IMR-90 (cell line): Measurements from ENCODE around the gene BRIP1. TPM values are rescaled to one million over a fixed set of nuclear protein-coding genes. Genes with fewer than 3 reads are reported as not detected.
A peak's percentile ranks its signal among the peaks of the same experiment; 100 is the strongest.

Experiments used
- ATAC-seq: fragments of 200-7000 bp; cut with Tn5 transposase; 2 replicates; pipeline ENCODE4 v1.9.1; 2020; ENCODE audit warnings: low read depth, mild to moderate bottlenecking, moderate library complexity
- BruUV-seq: library from RNA; stranded (reverse); fragments of 400-500 nt; replicated peaks from 2 replicates; lab custom pipeline; 2021; lab: Mats Ljungman, UMichigan
- CTCF ChIA-PET: fragments of 300-600 bp; formaldehyde crosslinking; extraction: SDS; loops from one replicate; lab custom pipeline; 2021; ENCODE audit warnings: antibody characterized with exemption; lab: Yijun Ruan, JAX
- POLR2A ChIA-PET: fragments of 300-600 bp; sonication (Branson Sonifier 250); formaldehyde crosslinking; loops from one replicate; lab custom pipeline; 2022; ENCODE audit warnings: antibody characterized with exemption; ENCODE audit not compliant: unreplicated experiment; lab: Charles Lee
- DNase-seq: peaks from one replicate; pipeline ENCODE4 v3.0.0; 2013
- H2AFZ ChIP-seq: replicated peaks from 2 replicates; pipeline ENCODE3; 2013; ENCODE audit warnings: low read length, mild to moderate bottlenecking; ENCODE audit not compliant: poor library complexity
- H2AK5ac ChIP-seq: 2 replicates; pipeline ENCODE4 v1.6.1; 2013; ENCODE audit warnings: low read depth, low read length, inconsistent platforms
- H2AK9ac ChIP-seq: replicated peaks from 2 replicates; pipeline ENCODE3; 2013; ENCODE audit warnings: mild to moderate bottlenecking, low read depth, low read length, moderate library complexity; ENCODE audit not compliant: poor library complexity
- H2BK120ac ChIP-seq: 2 replicates; pipeline ENCODE4 v1.6.1; 2013; ENCODE audit warnings: low read depth, low read length, inconsistent platforms
- H2BK15ac ChIP-seq: 3 replicates; pipeline ENCODE4 v1.6.1; 2013; ENCODE audit warnings: low read depth, low read length, inconsistent platforms
- H2BK20ac ChIP-seq: 2 replicates; pipeline ENCODE4 v1.6.1; 2013; ENCODE audit warnings: low read depth, mild to moderate bottlenecking, inconsistent platforms, low read length, moderate library complexity
- H2BK5ac ChIP-seq: 2 replicates; pipeline ENCODE4 v1.6.1; 2013; ENCODE audit warnings: mild to moderate bottlenecking, low read depth, low read length, inconsistent platforms; ENCODE audit not compliant: poor library complexity, severe bottlenecking
- H3K14ac ChIP-seq: replicated peaks from 2 replicates; pipeline ENCODE4 v1.6.1; 2013; ENCODE audit warnings: low read depth, low read length, inconsistent platforms
- H3K18ac ChIP-seq: 2 replicates; pipeline ENCODE4 v1.6.1; 2013; ENCODE audit warnings: low read depth, low read length, control low read depth
- H3K23ac ChIP-seq: 2 replicates; pipeline ENCODE4 v1.6.1; 2013; ENCODE audit warnings: low read depth, low read length, inconsistent platforms
- H3K27ac ChIP-seq: 2 replicates; pipeline ENCODE4 v1.5.1; 2013; ENCODE audit warnings: mild to moderate bottlenecking, control low read depth, low read length; ENCODE audit not compliant: insufficient read depth
- H3K27me3 ChIP-seq: 2 replicates; pipeline ENCODE4 v1.6.1; 2013; ENCODE audit warnings: low read length; ENCODE audit not compliant: control insufficient read depth, insufficient read depth
- H3K36me3 ChIP-seq: 2 replicates; pipeline ENCODE4 v1.6.1; 2013; ENCODE audit warnings: low read length, mixed read lengths; ENCODE audit not compliant: control insufficient read depth, insufficient read depth
- H3K4ac ChIP-seq: 2 replicates; pipeline ENCODE4 v1.6.1; 2013; ENCODE audit warnings: low read depth, low read length, inconsistent platforms
- H3K4me1 ChIP-seq: 2 replicates; pipeline ENCODE4 v1.6.1; 2013; ENCODE audit warnings: low read length, mixed read lengths; ENCODE audit not compliant: control insufficient read depth, insufficient read depth
- H3K4me2 ChIP-seq: 2 replicates; pipeline ENCODE4 v1.6.1; 2013; ENCODE audit warnings: low read depth, mild to moderate bottlenecking, control low read depth, low read length, moderate library complexity
- H3K4me3 ChIP-seq: 2 replicates; pipeline ENCODE4 v1.5.1; 2013; ENCODE audit warnings: low read depth, mild to moderate bottlenecking, control low read depth, low read length, moderate library complexity; ENCODE audit not compliant: insufficient read depth
- H3K56ac ChIP-seq: 2 replicates; pipeline ENCODE4 v1.6.1; 2013; ENCODE audit warnings: low read length, inconsistent platforms; ENCODE audit not compliant: insufficient read depth; ENCODE audit errors: extremely low read depth
- H3K79me1 ChIP-seq, 2 experiments: 2 replicates each; pipeline ENCODE4 v1.6.1; 2013; ENCODE audit warnings: low read length in 2 of 2, inconsistent platforms in 1 of 2, low read depth in 1 of 2
- H3K9ac ChIP-seq: 2 replicates; pipeline ENCODE4 v1.6.1; 2013; ENCODE audit warnings: low read depth, low read length, control low read depth
- H3K9me1 ChIP-seq: 2 replicates; pipeline ENCODE4 v1.6.1; 2013; ENCODE audit warnings: low read length, inconsistent platforms; ENCODE audit not compliant: insufficient read depth
- H3K9me3 ChIP-seq: 2 replicates; pipeline ENCODE4 v1.6.1; 2013; ENCODE audit warnings: low read length; ENCODE audit not compliant: control insufficient read depth, insufficient read depth
- H4K20me1 ChIP-seq: 2 replicates; pipeline ENCODE4 v1.6.1; 2013; ENCODE audit warnings: low read length, inconsistent platforms; ENCODE audit not compliant: insufficient read depth
- H4K5ac ChIP-seq: 2 replicates; pipeline ENCODE4 v1.6.1; 2013; ENCODE audit warnings: mild to moderate bottlenecking, low read depth, low read length, control low read depth
- H4K8ac ChIP-seq, 2 experiments: 2 replicates each; pipeline ENCODE4 v1.6.1; 2013; ENCODE audit warnings: low read depth in 2 of 2, low read length in 2 of 2, control low read depth in 1 of 2, inconsistent platforms in 1 of 2
- H4K91ac ChIP-seq: 2 replicates; pipeline ENCODE4 v1.6.1; 2013; ENCODE audit warnings: low read depth, low read length, inconsistent platforms; ENCODE audit not compliant: insufficient read depth
- CEBPB ChIP-seq: IDR thresholded peaks from 2 replicates; pipeline ENCODE4 v1.6.1; 2012; ENCODE audit warnings: low read depth, low read length, improper control_type of control experiment
- ELK1 ChIP-seq: fragments of 150-350 bp; IDR thresholded peaks from 2 replicates; pipeline ENCODE4 v1.6.1; 2016; ENCODE audit warnings: low read depth, mild to moderate bottlenecking, low read length, moderate library complexity, borderline replicate concordance
- RAD21 ChIP-seq: IDR thresholded peaks from 2 replicates; pipeline ENCODE4 v1.6.1; 2012; ENCODE audit warnings: low read length, improper control_type of control experiment
- RFX5 ChIP-seq: IDR thresholded peaks from 2 replicates; pipeline ENCODE4 v1.8.0; 2012; ENCODE audit warnings: low read depth, mild to moderate bottlenecking, low read length, moderate library complexity
- WGBS, 2 experiments: methylation state at CpG; one replicate each; pipeline versions ENCODE4 v1.1.5 to v1.1.7; 2013; ENCODE audit warnings: missing lambda C conversion rate in 2 of 2; ENCODE audit not compliant: insufficient read length in 1 of 2; ENCODE audit errors: extremely low coverage in 2 of 2; 5-methylcytosine and 5-hydroxymethylcytosine counted together
- dilution Hi-C: fragments of 300-500 bp; cut with HindIII; formaldehyde crosslinking; loops from one replicate; pipeline ENCODE4 v1.14.3; 2018; ENCODE audit warnings: low sequenced_read_pairs; ENCODE audit not compliant: unreplicated experiment
- in situ Hi-C: fragments of 300-500 bp; cut with MboI; formaldehyde crosslinking; loops from 3 replicates; pipeline ENCODE4 v1.14.3; 2019; ENCODE audit warnings: low sequenced_read_pairs, inconsistent platforms, mixed read lengths
- intact Hi-C: fragments of 100-400 bp; cut with micrococcal nuclease; formaldehyde crosslinking; loops from 2 replicates; pipeline ENCODE4 v1.10.0; 2022
- polyA plus RNA-seq, 3 experiments: library from polyadenylated mRNA; depleted of rRNA; stranded (reverse); fragments of >200 nt; gene quantifications; 2 replicates each; pipeline ENCODE4 v1.2.3, GENCODE V29; 2012; ENCODE audit warnings: low replicate concordance in 1 of 3
- total RNA-seq: library from RNA; depleted of rRNA; stranded (reverse); fragments of >200 nt; gene quantifications from 2 replicates; pipeline ENCODE4 v1.2.3, GENCODE V29; 2012
- TF ChIP-seq, protein P1 (sequence below): conservative IDR thresholded peaks from 2 replicates; pipeline ENCODE4 v1.5.1; 2012; ENCODE audit warnings: mild to moderate bottlenecking, low read depth, low read length, improper control_type of control experiment

The BRIP1 gene
- total and polyA plus RNA-seq, 2 of the 4 experiments (the other 2 are of a cell fraction), result 6.1 to 19.7 TPM

DNA sequence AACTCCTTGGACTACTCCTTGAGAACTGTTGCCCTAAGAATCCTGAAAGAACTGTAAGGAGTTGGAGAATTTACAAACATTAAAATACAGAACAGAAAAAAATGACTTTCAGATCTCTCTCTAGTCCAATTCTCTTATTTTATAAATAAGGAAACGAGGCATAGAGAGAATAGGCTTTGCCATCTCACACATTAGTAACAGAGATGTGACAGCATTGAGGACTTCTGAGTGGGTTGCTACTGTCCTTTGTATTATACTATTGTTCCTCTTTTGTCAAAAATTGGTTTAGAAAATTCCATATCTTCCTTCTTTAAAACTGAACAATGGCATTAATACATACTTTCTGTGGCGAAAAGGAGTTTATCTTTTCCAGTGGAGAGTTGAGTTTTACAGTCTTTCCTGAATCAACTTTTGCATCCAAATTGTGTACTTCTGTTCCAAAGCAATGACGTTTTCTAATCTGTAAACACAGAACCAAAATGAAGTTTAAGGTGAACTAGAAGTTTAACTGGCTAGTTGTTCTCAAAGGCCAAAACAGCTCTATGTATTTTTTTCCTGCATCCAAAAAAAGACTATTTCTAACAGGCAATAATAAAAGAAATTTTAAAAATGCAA lies 16.5 kb downstream of the BRIP1 start:
- no peak overlapping the region for H4K8ac ChIP-seq
- WGBS, 2 experiments, result no CpG with 5 or more reads among the region's 3 CpGs
- intact Hi-C loops (no loop called here), dilution Hi-C loops (no loop called here), in situ Hi-C loops (loop anchor here (10.0 kb wide), 1 partner anchor 422 kb away; no protein-coding TSS in a partner anchor)
- no peak overlapping the region for H3K27ac ChIP-seq
- H2BK5ac ChIP-seq, result no peak overlapping the region
- H3K36me3 ChIP-seq, result peaks cover 6% of the 10 kb centered on the region; the same call in 1 of the 2 replicates
- no peak overlapping the region for H3K14ac ChIP-seq
- H2BK20ac ChIP-seq, result no peak overlapping the region
- TF ChIP-seq, protein P1, sequence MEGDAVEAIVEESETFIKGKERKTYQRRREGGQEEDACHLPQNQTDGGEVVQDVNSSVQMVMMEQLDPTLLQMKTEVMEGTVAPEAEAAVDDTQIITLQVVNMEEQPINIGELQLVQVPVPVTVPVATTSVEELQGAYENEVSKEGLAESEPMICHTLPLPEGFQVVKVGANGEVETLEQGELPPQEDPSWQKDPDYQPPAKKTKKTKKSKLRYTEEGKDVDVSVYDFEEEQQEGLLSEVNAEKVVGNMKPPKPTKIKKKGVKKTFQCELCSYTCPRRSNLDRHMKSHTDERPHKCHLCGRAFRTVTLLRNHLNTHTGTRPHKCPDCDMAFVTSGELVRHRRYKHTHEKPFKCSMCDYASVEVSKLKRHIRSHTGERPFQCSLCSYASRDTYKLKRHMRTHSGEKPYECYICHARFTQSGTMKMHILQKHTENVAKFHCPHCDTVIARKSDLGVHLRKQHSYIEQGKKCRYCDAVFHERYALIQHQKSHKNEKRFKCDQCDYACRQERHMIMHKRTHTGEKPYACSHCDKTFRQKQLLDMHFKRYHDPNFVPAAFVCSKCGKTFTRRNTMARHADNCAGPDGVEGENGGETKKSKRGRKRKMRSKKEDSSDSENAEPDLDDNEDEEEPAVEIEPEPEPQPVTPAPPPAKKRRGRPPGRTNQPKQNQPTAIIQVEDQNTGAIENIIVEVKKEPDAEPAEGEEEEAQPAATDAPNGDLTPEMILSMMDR, result no peak
- TF ChIP-seq RAD21, result no peak
- no peak for TF ChIP-seq ELK1
- TF ChIP-seq RFX5, result no peak
- no peak for TF ChIP-seq CEBPB
- no peak overlapping the region for H3K4me3 ChIP-seq
- no peak for DNase-seq
- H3K79me1 ChIP-seq, result peaks cover 8 to 23% of the 10 kb centered on the region in 2 experiments; a peak in 3 of 4 replicates
- no peak for ATAC-seq
- H2AK5ac ChIP-seq, result no peak overlapping the region
- H4K5ac ChIP-seq, result no peak overlapping the region
- CTCF ChIA-PET, result no interaction called here
- H4K91ac ChIP-seq, result no peak overlapping the region
- H3K27me3 ChIP-seq, result no peaks in the 10 kb centered on the region
- H3K9ac ChIP-seq, result no peak overlapping the region
- peak overlapping the region; percentile 42; the same call in 1 of the 2 replicates for H3K23ac ChIP-seq
- no peak overlapping the region for H3K18ac ChIP-seq
- H3K56ac ChIP-seq, result no peak overlapping the region
- H3K9me1 ChIP-seq, result no peaks in the 10 kb centered on the region; the same call in 1 of the 2 replicates
- no peak overlapping the region for H2BK15ac ChIP-seq
- no TSS peak for BruUV-seq
- H4K20me1 ChIP-seq, result no peaks in the 10 kb centered on the region; the same call in 1 of the 2 replicates
- H3K4me1 ChIP-seq, result no peaks in the 10 kb centered on the region
- POLR2A ChIA-PET, result no interaction called here
- no peak overlapping the region for H2AK9ac ChIP-seq
- no peaks in the 10 kb centered on the region for H3K9me3 ChIP-seq
- H2AFZ ChIP-seq, result no peak overlapping the region
- no peak overlapping the region for H3K4me2 ChIP-seq
- H2BK120ac ChIP-seq, result no peak overlapping the region
- no peak overlapping the region for H3K4ac ChIP-seq
